ENCODE measurements around the gene TOMM5.

Gene TOMM5

GRCh38 chr9:37561682-37562081 lies 30.7 kb downstream of the TOMM5 start:
- no peak for DNase-seq

GRCh38 chr9:37559855-37560592 lies 32.4 kb downstream of the TOMM5 start:
- no peak for DNase-seq

DNA sequence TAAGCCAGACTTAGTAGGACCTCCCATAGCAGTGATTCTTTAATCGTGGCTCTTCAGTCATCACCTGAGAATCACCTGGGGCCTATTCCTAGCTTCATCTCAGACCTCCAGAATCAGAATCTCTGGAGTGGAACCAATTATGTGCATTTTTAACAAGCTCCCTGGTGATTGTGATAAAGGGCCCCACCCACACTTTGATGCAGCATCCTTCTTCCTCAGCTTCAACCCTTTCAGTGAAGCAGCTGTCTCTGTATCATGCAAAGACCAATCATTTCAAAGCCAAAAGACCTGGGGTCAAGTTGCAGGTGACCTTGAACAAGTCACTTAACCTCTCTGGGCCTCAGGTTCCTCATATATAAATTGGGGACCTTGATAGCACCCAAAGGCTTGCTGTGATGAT lies 33.3 kb downstream of the TOMM5 start:
- no peak for DNase-seq

- no peak for DNase-seq
These were observed 36.6 kb downstream of the TOMM5 start for GRCh38 chr9:37555786-37556185.

- no peak for DNase-seq
These were observed 38.1 kb downstream of the TOMM5 start for GRCh38 chr9:37554318-37554717.

DNA sequence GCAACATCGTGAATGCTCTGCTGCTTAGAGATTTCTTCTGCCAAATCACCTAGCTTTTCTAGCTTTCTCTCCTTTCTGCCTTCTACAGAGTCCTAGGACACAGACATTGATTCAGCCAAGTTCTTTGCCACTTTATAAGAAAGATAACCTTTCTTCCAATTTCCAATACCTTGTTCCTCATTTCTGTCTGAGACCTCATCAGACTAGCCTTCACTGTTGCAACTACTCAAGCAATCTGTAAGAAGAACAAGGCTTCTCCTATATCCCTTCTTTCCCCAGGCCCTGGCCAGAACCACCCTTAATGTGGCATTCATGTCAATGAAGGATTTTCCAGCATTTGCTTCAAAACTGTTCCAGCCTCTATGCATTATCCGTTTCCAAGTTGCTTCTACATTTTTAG lies 40.5 kb downstream of the TOMM5 start:
- no peak for DNase-seq

- no peak for DNase-seq
These were observed 40.9 kb downstream of the TOMM5 start for GRCh38 chr9:37551468-37551867.

DNA sequence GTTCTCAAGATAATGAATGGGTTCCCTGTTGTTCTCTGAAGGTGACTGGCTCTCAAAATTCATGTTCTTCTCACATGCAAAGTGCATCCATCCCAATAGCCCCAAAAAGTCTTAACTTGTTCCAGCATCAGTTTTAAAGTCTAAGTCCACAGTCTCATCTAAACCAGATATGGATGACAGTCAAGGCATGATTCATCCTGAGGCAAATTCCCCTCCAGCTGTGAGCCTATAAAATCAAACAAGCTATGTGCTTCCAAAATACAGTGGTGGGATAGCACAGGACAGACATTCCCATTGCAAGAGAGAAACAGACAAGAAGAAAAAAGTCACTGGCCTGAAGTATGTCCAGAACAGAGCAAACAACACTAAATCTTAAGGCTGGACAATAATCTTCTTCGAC lies 41.6 kb downstream of the TOMM5 start:
- DNase-seq: no peak

DNA sequence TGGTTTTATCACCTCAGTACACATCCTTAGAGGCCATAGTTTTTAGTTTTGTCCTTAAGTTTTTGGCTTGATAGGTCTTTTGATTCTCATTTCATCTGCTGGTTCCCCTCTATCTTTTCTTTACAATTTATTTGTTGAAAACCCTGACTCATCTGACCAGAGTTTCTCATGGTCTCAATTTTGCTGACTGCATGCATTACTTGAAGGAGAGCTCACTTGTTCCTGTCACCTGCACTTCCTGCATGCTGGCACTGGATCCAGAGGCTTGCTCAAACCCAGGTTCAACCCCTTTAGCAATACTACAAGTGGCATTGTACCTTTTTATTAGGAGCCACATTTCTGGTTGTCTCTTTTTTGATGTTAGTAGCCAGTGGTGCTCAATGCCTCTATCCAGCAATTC lies 42.9 kb downstream of the TOMM5 start:
- no peak for DNase-seq

GRCh38 chr9:37547328-37547878 lies 45.0 kb downstream of the TOMM5 start:
- DNase-seq: no peak

DNA sequence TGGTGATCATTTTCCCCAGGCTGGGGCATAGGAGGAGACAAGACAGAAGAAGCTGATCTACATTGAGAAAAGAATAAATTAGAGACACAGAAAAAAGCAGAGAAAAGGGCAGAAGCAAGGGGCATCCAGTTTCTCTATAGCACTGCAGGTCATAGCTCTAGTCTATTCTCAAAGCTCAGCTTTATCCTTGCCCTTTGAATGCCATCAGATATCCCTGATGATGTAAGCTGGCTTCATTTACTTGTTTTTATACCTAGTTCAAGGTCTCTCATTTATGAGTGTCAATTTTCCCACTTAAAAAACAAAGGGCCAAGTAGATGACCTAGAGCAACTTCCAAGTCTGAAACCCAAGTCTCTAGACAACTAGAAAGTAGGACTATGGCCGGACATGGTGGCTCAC lies 48.9 kb downstream of the TOMM5 start:
- no peak for DNase-seq

GRCh38 chr9:37542895-37543294 lies 49.5 kb downstream of the TOMM5 start:
- DNase-seq: no peak

DNA sequence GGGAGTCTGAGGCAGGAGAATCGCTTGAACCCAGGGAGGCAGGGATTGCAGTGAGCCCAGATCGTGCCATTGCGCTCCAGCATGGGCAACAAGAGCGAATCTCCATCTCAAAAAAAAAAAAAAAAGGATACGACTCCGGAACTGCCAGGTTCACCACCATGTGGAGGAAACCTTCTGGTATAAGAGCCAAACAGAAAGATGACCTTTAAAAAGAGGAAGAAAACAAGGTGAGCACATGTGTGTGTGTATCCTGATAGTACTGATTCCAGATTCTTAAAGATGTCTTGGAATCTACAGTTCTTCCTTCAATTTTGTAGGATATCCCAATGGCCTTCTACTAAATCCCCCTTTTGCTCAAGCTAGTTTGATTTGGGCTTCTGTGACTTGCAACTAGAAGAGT lies 49.9 kb downstream of the TOMM5 start:
- DNase-seq: no peak

GRCh38 chr9:37541465-37541864 lies 50.9 kb downstream of the TOMM5 start:
- DNase-seq: no peak

- DNase-seq: no peak
These were observed 51.8 kb downstream of the TOMM5 start for GRCh38 chr9:37540634-37541033.

- DNase-seq: no peak
These were observed 52.8 kb downstream of the TOMM5 start for GRCh38 chr9:37539634-37540033.

Data from stimulated activated CD4-positive, alpha-beta T cell treated with anti-CD3 and anti-CD28 coated beads, Interleukin-4, amount 100 ng/mL, for 4 hours (primary cell).